Measurements from ENCODE around the gene PTPRC.

PTPRC gene

DNA sequence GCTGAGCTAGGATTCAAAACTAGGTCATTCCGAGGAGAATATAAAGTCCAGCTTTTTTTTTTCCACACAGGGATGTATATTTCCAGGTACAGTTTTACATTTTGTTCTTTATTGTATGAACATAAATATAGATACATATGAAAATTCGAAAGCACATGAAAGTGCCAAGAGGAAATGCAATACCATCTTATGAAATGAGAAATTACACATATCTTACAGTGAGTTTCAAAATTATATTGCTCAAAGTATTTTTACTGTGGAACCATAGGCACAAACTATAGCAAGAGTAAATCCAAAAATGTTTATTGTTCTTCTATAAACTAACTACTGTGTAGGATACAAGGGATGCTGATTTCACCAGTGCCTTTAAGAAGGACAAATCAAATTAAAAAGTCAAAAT is 39.0 kb downstream of the PTPRC start:
- DNase-seq, result no peak

DNA sequence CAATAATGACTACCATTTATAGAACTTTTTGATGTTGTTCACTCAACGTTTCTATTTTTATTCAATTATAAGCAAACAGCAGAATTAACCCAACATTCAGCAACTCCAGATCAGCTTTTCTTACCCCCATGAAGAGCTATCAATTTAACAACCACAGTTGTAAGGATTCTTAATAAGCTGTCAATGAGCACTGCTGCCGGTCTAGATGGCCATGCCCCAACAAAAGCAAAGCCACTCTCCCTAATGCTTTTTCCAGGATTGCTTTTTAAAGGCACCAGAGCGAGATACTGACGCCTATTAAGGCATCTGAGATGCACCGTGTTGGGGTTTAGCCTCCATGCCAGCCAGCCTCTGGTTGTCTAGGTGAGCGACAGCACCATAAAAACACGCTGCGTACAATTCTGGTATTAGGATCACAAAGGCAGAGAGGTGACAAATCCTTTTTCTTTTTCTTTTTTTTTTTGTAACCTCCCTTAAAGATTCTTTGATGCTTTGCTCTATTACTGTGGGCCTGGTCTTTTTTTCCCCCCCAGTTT is 39.5 kb downstream of the PTPRC start:
- no peak for DNase-seq

- no peak for DNase-seq
Observed at GRCh38 chr1:198678901-198679329, 40.1 kb downstream of the PTPRC start.

DNA sequence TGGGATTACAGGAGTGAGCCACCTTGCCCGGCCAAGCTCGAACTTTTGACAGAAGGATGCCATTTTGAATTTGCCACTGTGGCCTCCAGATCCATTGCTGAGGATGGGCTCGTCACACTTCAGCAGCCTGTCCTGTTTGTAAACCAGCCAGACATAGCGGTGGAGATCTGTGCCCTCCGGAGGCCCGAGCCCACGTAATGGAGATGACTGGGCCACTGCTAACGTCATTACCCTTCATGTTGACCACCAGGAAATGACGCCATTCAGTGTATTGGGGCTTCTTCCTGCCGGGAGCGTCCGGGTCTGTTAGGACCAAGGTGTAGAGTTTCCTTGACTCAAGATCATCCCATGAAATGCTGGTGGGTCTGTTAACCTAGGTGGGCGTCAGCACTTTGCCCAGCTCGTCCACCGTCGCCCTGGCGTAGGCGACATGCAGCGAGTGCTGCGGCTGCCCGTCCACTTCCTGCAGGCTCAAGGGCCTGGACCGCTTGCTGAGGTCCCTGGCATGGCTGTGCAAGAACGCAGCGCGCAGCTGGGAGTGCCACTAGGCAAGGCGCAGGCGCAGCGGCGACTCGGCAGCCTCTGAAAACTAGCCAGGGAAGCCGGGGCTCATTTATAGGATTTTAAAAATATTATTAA is 40.8 kb downstream of the PTPRC start:
- no peak for DNase-seq

GRCh38 chr1:198680174-198680875 is 41.5 kb downstream of the PTPRC start:
- no peak for DNase-seq

GRCh38 chr1:198681252-198681651 is 42.4 kb downstream of the PTPRC start:
- no peak for DNase-seq

DNA sequence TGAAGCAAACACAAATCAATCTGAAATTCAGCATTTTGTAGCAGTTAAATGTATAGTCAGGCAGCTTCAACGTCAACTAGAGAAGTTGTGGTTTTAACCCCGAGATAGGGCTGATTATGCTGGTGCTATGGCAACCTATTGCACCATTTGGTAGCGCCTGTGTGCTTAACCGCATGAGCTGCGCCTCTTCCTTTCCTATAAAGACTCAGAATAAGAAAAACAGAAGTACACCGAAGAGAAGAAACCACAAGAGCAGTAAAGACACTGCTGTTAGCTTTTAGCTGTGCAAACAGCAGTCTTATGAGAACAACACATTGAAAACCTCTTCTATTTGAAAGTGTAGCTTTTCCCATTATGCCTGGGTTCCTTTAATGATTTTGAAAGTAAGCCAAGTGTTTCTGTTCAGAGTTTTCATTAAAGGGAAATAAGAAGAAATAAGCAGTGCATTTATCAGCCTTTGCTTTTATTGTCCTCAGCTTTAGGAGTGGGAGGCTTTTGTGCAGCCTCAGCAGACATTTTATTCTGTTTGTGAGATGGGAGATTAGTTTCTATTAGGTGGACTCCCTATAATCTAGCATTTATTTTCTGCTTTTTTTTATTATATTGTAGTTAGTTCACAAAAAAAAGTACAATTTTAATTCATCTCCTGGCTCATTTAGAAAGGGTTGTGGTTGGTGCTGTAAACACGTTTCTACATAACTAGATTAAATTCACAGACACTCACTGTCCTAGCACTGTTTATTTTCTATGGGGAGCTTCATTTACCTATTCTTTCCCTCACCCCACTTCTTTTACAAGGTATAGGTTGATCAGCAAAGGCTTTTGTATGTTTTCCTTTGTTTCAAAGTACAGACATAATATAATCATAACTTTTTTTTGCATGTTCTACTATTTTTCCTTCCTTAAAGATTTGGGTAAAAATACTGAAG is 43.3 kb downstream of the PTPRC start:
- peak; percentile 34 for DNase-seq

DNA sequence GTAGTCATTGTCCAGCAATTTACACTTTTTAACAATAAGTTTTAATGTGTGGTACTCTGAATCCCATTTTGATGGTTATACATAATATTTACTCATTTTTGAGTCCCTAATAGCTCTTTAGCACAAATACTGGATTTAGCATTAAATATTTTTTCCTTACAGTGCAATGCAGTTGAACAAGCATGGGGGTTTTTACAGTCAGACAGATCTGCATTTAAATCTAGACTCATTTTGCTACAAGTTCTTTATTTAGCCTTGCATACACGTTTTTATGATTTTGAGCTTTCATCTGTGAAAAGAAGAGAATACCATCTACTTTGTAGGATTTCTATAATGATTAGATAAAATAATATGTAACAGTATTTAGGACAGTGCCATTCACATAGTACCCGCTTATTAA is 44.0 kb downstream of the PTPRC start:
- no peak for DNase-seq

DNA sequence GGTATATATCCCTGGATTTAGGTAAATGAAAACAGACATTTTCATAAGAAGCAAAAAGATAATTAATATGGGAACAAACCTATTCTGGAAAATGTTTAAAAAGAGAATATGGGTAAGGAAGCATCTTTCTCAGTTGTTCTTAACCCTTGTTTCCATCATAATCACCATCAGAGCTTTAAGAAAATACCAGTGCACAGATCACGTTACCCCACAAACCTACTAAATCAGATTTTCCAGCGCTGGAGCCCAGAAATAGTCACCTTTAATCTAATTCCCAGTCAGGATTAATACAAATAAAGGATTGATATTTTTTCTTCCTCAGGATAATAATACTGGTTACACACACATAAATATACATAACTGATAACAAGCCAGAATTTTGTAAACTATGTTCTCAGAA is 44.6 kb downstream of the PTPRC start:
- DNase-seq, result no peak

GRCh38 chr1:198686069-198686728 is 47.4 kb downstream of the PTPRC start:
- peak; percentile 40 for DNase-seq

- DNase-seq, result no peak
Observed at GRCh38 chr1:198687429-198687828, 48.6 kb downstream of the PTPRC start.

DNA sequence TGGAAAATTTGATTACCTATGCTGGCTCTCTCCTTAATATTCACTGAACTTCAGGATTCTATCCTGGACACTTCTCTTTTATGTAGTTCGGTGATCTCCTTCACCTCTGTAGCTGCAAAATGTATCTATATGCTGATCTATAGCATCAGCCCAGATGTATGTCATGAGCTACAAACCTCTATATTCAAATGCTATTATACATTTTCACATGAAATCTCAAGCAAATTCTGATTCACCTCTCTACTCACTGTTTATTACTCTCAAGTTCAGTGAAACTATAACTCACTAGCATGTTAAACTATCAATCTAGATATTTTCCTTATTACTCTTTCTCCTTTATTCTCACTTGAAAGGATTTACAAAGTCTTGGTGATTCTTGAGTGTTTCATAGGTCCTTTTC is 52.2 kb downstream of the PTPRC start:
- no peak for DNase-seq

DNA sequence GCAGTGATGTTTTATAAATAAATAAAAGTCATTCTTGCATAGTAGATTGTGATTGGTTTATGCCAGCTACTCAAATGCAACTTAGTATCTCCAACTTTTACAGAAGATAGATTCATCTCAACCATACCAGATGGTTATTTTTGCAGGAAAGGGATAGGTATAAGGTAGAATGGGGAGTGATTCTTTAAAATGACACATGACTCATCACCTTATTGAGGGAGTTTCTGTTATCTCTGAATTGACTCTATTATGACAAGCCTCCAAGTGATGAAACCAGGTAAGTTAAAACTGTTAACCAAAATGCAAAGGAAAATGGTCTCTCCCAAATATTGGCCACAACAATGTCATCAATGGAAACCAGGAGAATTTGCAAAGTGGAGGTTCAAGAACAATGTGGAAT is 54.5 kb downstream of the PTPRC start:
- no peak for DNase-seq

GRCh38 chr1:198694542-198694941 is 55.7 kb downstream of the PTPRC start:
- no peak for DNase-seq

GRCh38 chr1:198696211-198696610 is 57.4 kb downstream of the PTPRC start:
- no peak for DNase-seq

- DNase-seq, result no peak
Observed at GRCh38 chr1:198699167-198700015, 60.6 kb downstream of the PTPRC start.

- no peak for DNase-seq
Observed at GRCh38 chr1:198700016-198700392, 61.2 kb downstream of the PTPRC start.

DNA sequence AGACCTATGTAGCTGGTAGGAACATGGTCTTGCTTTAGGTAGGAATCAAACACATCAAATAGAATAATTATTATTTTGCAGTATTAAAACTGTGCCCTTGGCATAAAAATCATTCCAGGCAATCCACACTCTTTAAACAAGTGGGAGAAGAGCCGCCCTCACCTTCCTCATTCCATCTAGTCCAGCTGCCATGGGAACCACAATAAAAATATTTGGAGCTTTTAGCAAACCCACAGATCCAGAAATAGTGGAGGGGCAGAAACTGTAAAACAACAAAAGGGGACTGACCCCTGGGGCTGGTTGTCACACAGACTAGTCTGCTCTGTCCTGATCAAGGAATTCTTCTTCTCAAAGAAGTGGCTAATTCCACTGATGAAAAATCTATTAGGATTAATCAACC is 61.6 kb downstream of the PTPRC start:
- DNase-seq, result no peak

DNA sequence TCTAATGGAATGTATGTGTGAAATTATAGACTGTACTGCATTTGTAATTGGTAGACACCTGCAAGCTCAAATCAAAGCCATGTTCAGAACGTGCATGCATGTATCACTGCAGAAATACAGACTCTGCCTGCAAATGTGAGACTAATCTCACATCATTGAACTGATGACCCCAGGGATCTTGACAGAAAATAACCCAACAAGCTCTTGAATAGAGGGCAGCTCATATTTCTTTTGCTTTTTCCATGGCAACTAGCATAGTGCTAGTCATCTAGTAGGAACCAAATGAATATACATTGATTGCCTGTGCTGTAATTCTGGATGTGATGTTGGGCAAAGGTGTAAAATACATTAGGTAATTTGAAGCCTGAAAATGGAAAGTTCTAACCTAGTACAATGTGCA is 62.4 kb downstream of the PTPRC start:
- no peak for DNase-seq

- DNase-seq, result no peak
Observed at GRCh38 chr1:198701766-198702539, 63.1 kb downstream of the PTPRC start.
